ENCODE results near the gene ACTA1.
A peak's percentile ranks its signal among the peaks of the same experiment; 100 is the strongest.

The ACTA1 gene

DNA sequence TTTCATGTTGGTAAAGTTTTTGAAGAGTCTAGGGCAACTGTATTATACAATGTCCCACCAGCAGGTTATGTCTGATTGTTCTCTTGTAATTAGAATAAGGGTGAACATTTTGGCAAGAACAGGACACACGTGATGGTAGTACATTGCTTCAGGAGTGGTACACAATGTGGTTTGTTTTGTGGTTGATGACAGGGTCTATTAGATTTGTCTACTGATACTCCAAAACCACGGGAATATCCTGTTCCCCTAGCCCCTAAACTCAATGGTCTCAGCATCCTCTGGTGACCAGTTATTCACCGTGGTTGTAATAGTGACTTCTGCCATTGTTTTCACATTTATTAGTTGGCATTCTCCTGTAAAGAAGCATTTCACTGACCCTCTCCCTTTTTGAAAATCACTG lies 22.1 kb upstream of the ACTA1 start:
- Histone ChIP-seq H3K9me3 (ENCODE audit: control insufficient read depth, insufficient read depth, low read length) (no peaks in the 10 kb centered on the region), H3K36me3 (ENCODE audit: insufficient read depth, low read length) (peaks cover 15% of the 10 kb centered on the region), H3K4me1 (ENCODE audit: insufficient read depth, low read length) (peaks cover 6% of the 10 kb centered on the region; the same call in 1 of the 2 replicates), H3K9ac (ENCODE audit: low read depth, low read length) (no peak overlapping the region)

DNA sequence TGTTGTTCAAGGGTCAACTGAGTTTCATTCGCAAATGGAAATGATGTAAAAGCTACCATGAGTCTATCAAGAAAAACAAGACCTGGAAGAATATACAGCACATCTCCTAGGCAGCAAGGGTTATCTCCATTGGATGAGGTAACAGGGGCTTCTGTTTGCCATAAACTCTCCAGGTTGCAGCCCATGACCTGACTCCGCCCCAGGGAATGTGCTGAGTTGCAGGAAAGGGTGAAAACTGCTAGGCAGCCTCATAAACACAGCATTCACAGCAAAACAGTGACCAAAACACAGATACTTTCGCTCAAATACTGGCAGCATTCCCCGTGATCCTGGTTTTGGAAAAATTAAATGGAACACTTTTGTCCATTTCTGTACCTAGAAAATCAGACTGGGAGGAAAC lies 20.2 kb upstream of the ACTA1 start:
- peaks cover 7% of the 10 kb centered on the region for H3K36me3 ChIP-seq (ENCODE audit: insufficient read depth, low read length)
- H3K9me3 ChIP-seq (ENCODE audit: control insufficient read depth, insufficient read depth, low read length): no peaks in the 10 kb centered on the region
- no peak overlapping the region for H3K9ac ChIP-seq (ENCODE audit: low read depth, low read length)
- H3K4me1 ChIP-seq (ENCODE audit: insufficient read depth, low read length): peaks cover 6% of the 10 kb centered on the region; the same call in 1 of the 2 replicates

GRCh38 chr1:229452956-229453801 lies 19.3 kb upstream of the ACTA1 start:
- peaks cover 6% of the 10 kb centered on the region; the same call in 1 of the 2 replicates for H3K4me1 ChIP-seq (ENCODE audit: insufficient read depth, low read length)
- no peak overlapping the region for H3K9ac ChIP-seq (ENCODE audit: low read depth, low read length)
- H3K9me3 ChIP-seq (ENCODE audit: control insufficient read depth, insufficient read depth, low read length): no peaks in the 10 kb centered on the region
- H3K36me3 ChIP-seq (ENCODE audit: insufficient read depth, low read length): peaks cover 7% of the 10 kb centered on the region

DNA sequence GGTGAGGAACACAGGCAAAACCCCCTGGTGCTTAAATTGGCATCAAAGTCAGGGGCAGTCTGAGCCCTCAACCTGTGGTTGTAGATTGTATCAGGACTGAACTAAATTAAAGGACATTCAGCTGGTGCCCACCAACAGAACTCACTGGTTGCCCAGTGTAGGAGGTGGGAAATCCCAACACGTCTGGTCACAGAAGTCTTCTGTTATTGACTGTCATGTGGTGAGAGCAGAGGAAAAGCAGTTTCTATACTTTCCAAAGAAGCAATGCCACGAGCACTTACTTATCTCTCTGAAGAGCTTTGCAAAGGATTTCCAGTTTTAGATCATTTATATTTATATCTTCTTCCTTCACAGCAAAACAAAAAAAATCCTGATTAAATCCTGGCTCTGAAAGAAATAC lies 15.0 kb upstream of the ACTA1 start:
- Histone ChIP-seq H3K36me3 (ENCODE audit: insufficient read depth, low read length) (peaks cover 11% of the 10 kb centered on the region), H3K4me1 (ENCODE audit: insufficient read depth, low read length) (no peaks in the 10 kb centered on the region), H3K9me3 (ENCODE audit: control insufficient read depth, insufficient read depth, low read length) (no peaks in the 10 kb centered on the region), H3K9ac (ENCODE audit: low read depth, low read length) (no peak overlapping the region)

DNA sequence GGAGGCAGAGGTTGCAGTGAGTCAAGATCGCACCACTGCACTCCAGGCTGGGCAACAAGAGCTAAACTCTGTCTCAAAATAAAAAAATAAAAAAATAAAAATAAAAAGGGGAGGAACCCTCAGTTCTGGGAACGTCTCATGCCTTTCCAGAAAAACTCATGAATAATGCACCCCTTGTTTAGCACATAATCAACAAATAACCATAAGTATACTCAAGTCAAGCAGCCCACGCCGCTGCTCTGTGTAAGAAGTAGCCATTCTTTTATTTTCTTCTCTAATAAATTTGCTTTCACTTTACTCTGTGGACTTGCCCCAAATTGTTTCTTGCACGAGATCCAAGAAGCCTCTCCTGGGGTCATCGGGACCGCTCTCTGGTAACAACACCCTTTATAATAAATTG lies 14.5 kb upstream of the ACTA1 start:
- peaks cover 11% of the 10 kb centered on the region for H3K36me3 ChIP-seq (ENCODE audit: insufficient read depth, low read length)
- H3K9ac ChIP-seq (ENCODE audit: low read depth, low read length): no peak overlapping the region
- H3K9me3 ChIP-seq (ENCODE audit: control insufficient read depth, insufficient read depth, low read length): no peaks in the 10 kb centered on the region
- no peaks in the 10 kb centered on the region for H3K4me1 ChIP-seq (ENCODE audit: insufficient read depth, low read length)

DNA sequence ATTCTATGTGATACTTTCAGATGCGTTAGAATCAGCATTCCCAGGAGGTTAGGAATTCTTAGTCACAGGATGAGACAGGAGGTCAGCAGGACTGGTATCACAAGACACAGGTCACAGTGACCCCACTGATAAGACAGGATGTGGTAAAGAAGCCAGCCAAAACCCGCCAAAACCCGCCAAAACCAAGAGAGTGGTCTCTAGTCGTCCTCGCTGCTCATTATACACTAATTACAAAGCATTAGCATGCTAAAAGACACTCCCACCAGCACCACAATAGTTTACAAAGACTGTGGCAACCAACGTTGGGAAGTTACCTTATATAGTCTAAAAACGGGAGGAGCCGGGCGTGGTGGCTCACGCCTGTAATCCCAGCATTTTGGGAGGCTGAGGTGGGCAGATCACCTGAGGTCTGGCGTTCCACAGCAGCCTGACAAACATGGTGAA lies 13.9 kb upstream of the ACTA1 start:
- Histone ChIP-seq H3K36me3 (ENCODE audit: insufficient read depth, low read length) (peaks cover 11% of the 10 kb centered on the region), H3K4me1 (ENCODE audit: insufficient read depth, low read length) (no peaks in the 10 kb centered on the region), H3K9ac (ENCODE audit: low read depth, low read length) (no peak overlapping the region), H3K9me3 (ENCODE audit: control insufficient read depth, insufficient read depth, low read length) (no peaks in the 10 kb centered on the region)

DNA sequence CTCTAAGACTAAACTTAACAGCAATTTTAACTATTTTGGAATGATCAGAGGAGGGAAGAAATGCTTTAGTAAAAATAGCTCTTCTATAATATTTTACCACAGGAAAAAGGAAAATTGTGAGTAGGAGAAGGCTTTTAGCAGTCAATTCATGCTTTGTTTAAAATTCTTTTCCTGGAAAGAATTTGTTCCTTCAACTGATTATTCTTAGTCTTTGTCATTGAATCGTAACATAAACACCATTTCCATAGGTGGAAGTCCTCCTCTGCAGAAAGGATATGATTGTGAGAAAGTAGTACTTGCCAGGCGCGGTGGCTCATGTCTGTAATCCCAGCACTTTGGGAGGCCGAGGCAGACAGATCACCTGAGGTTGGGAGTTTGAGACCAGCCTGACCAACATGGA lies 11.9 kb upstream of the ACTA1 start:
- H3K9me3 ChIP-seq (ENCODE audit: control insufficient read depth, insufficient read depth, low read length): no peaks in the 10 kb centered on the region
- no peaks in the 10 kb centered on the region for H3K4me1 ChIP-seq (ENCODE audit: insufficient read depth, low read length)
- H3K9ac ChIP-seq (ENCODE audit: low read depth, low read length): no peak overlapping the region
- peaks cover 7% of the 10 kb centered on the region; the same call in 1 of the 2 replicates for H3K36me3 ChIP-seq (ENCODE audit: insufficient read depth, low read length)

DNA sequence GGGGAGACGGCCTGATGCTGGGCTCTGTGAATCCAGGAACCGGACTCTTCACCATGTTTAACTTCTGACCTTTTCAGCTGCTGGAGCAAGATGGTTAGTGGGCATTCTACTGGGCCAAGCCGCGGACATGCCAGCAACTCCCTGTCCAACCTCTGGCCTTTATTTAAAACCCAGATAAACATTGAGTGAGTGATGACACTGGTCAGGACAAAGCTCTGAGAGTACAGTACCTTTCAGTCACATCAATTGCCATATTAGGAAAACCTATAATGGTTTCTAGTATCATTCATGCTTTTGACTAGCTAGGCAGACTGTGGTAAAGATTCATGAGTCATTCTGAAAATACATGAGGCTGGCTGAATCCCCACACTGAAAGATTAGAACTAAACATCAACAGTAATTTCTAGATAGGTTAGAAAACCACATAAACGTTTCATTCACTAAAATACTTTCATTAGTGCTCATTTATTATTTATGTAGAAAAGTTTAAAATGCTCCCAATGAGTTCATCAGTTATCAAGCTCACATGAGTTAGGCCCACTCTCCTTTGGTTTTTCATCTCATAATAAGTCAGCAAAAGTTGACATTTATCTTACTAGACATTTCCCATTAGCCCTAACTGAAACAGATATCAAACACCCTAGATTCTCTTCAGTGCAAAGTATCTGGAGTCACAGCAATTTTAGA lies 7.1 kb upstream of the ACTA1 start:
- no peaks in the 10 kb centered on the region for H3K9me3 ChIP-seq (ENCODE audit: control insufficient read depth, insufficient read depth, low read length)
- no peak overlapping the region for H3K9ac ChIP-seq (ENCODE audit: low read depth, low read length)
- no peaks in the 10 kb centered on the region for H3K4me1 ChIP-seq (ENCODE audit: insufficient read depth, low read length)
- peaks cover 10% of the 10 kb centered on the region for H3K36me3 ChIP-seq (ENCODE audit: insufficient read depth, low read length)

GRCh38 chr1:229438021-229438420 lies 4.1 kb upstream of the ACTA1 start:
- Histone ChIP-seq H3K9ac (ENCODE audit: low read depth, low read length) (no peak overlapping the region), H3K4me1 (ENCODE audit: insufficient read depth, low read length) (no peaks in the 10 kb centered on the region; the same call in 1 of the 2 replicates), H3K9me3 (ENCODE audit: control insufficient read depth, insufficient read depth, low read length) (no peaks in the 10 kb centered on the region), H3K36me3 (ENCODE audit: insufficient read depth, low read length) (peaks cover 6% of the 10 kb centered on the region)

DNA sequence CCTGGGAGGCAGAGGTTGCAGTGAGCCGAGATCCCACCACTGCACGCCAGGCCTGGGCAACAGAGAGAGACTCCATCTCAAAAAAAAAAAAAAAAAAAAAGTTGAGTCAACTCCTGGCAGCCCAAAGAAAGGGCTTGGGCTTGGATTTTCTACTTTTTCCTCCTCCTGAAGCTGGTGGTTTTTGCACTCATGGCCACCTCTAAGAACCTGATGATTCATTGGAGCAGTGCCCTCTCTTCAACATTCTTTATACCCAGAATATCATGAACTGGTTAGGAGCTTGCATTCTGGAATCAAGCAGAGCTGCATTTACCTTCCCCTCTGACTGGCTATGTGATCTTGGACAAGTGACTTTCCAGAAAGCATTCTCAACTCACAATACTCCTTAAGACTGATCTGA lies 3.5 kb upstream of the ACTA1 start:
- no peaks in the 10 kb centered on the region; the same call in 1 of the 2 replicates for H3K4me1 ChIP-seq (ENCODE audit: insufficient read depth, low read length)
- H3K9me3 ChIP-seq (ENCODE audit: control insufficient read depth, insufficient read depth, low read length): no peaks in the 10 kb centered on the region
- H3K36me3 ChIP-seq (ENCODE audit: insufficient read depth, low read length): peaks cover 6% of the 10 kb centered on the region
- no peak overlapping the region for H3K9ac ChIP-seq (ENCODE audit: low read depth, low read length)

DNA sequence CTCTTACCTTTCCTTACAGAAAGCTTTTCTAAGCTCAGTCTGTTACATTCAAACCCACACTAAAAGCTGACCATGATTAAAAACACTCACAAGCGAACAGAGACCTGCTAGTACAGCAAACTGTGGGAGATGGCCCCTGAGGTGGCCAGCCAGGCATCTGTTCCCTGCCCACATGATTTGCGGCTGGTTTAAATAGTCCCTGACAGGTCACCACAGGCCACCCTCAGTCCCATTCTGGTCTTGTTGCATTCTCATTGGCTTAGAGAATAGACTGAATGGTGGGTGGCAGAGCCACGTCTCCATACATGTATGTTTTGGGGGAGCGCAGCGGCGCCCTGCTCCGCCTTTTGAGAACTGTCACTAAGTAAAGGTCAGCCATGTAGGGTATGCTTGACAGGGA lies 2.3 kb upstream of the ACTA1 start:
- Histone ChIP-seq H3K4me1 (ENCODE audit: insufficient read depth, low read length) (no peaks in the 10 kb centered on the region; the same call in 1 of the 2 replicates), H3K36me3 (ENCODE audit: insufficient read depth, low read length) (peaks cover 3% of the 10 kb centered on the region; the same call in 1 of the 2 replicates), H3K9ac (ENCODE audit: low read depth, low read length) (no peak overlapping the region), H3K9me3 (ENCODE audit: control insufficient read depth, insufficient read depth, low read length) (no peaks in the 10 kb centered on the region)

- no peaks in the 10 kb centered on the region; the same call in 1 of the 2 replicates for H3K4me1 ChIP-seq (ENCODE audit: insufficient read depth, low read length)
- peaks cover 1% of the 10 kb centered on the region; the same call in 1 of the 2 replicates for H3K36me3 ChIP-seq (ENCODE audit: insufficient read depth, low read length)
- peak overlapping the region; percentile 53 for H3K9ac ChIP-seq (ENCODE audit: low read depth, low read length)
- no peaks in the 10 kb centered on the region for H3K9me3 ChIP-seq (ENCODE audit: control insufficient read depth, insufficient read depth, low read length)
These were observed 752 bp upstream of the ACTA1 start for GRCh38 chr1:229434641-229435051.

DNA sequence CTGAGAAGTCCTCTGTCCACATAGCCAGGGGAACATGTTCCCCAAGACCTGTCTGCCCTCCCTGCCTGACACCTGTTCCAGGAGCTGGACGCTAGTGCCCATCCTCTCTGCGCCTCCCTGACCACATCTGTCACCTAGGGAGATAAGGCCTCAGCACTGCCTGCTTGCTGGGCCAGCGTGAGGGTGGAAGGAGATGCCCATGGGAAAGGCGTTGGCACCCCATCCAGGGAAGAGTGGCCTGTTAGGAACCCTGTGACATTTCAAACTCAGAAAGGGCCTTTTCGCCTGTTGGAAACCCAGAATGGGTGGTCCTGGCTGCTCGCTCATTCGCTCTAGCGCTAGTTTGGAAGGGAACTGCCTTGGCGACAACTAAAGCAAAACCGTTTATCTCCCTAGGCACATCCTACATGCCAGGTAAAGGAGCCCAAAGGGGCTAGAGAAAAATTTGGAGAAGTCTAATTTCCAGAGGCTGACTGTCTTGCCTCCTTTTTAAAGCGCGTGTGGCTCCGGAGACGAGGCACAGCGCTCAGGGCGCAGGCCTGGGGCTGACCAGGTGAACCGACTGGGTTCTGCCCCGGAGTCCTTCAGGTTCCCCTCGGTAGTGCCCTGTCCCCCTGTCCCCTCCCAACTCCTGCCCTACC lies 410 bp downstream of the ACTA1 start:
- no peaks in the 10 kb centered on the region for H3K36me3 ChIP-seq (ENCODE audit: insufficient read depth, low read length)
- H3K4me1 ChIP-seq (ENCODE audit: insufficient read depth, low read length): no peaks in the 10 kb centered on the region; the same call in 1 of the 2 replicates
- no peaks in the 10 kb centered on the region for H3K9me3 ChIP-seq (ENCODE audit: control insufficient read depth, insufficient read depth, low read length)
- H3K9ac ChIP-seq (ENCODE audit: low read depth, low read length): peak overlapping the region; percentile 53; the same call in 1 of the 2 replicates

- Histone ChIP-seq H3K4me1 (ENCODE audit: insufficient read depth, low read length) (no peaks in the 10 kb centered on the region; the same call in 1 of the 2 replicates), H3K36me3 (ENCODE audit: insufficient read depth, low read length) (no peaks in the 10 kb centered on the region), H3K9ac (ENCODE audit: low read depth, low read length) (no peak overlapping the region; the same call in 1 of the 2 replicates), H3K9me3 (ENCODE audit: control insufficient read depth, insufficient read depth, low read length) (no peaks in the 10 kb centered on the region)
These were observed 989 bp downstream of the ACTA1 start for GRCh38 chr1:229432905-229433304.

Measured in ES-I3 (cell line).